ENCODE measurements around the gene SPRR5. TPM values are rescaled to one million over a fixed set of nuclear protein-coding genes. Genes with fewer than 3 reads are reported as not detected.

SPRR5 gene
- 1 to 10 TPM in 2 of 4 donors, not detected in 2; 1.3 to 2.2 TPM for total RNA-seq

- Histone ChIP-seq H3K27me3 (no peaks in the 10 kb centered on the region), H3K9me3 (no peaks in the 10 kb centered on the region), H3K27ac (no peak within 1 kb of the TSS), H3K4me1 (peaks cover 0 to 7% (median under 1%) of the 10 kb centered on the region in 3 donors), H3K4me3 (no peak within 1 kb of the TSS), H3K36me3 (no peaks in the 10 kb centered on the region)
- intact Hi-C loops (cut with DNase I) = no loop called here
- DNase-seq = no peak
- 92 to 93% methylated on average over 1 to 3 of the region's 4 CpGs for WGBS, 2 donors
- TF ChIP-seq, protein P1, sequence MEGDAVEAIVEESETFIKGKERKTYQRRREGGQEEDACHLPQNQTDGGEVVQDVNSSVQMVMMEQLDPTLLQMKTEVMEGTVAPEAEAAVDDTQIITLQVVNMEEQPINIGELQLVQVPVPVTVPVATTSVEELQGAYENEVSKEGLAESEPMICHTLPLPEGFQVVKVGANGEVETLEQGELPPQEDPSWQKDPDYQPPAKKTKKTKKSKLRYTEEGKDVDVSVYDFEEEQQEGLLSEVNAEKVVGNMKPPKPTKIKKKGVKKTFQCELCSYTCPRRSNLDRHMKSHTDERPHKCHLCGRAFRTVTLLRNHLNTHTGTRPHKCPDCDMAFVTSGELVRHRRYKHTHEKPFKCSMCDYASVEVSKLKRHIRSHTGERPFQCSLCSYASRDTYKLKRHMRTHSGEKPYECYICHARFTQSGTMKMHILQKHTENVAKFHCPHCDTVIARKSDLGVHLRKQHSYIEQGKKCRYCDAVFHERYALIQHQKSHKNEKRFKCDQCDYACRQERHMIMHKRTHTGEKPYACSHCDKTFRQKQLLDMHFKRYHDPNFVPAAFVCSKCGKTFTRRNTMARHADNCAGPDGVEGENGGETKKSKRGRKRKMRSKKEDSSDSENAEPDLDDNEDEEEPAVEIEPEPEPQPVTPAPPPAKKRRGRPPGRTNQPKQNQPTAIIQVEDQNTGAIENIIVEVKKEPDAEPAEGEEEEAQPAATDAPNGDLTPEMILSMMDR (IDR thresholded peaks at IDR 0.05) = no peak
- no peak for TF ChIP-seq POLR2A (IDR thresholded peaks at IDR 0.05)
Measured at GRCh38 chr1:152946651-152947256, at the start of gene SPRR5. SPRR5 (plus strand) TSS chr1:152947206; CDS start chr1:152948555, 1,349 bp downstream.

GRCh38 chr1:152899027-152899426 lies 48.0 kb upstream of the SPRR5 start:
- WGBS, 2 donors = 68 to 82% methylated on average over 4 of the region's 4 CpGs
- no peak overlapping the region for H3K4me3 ChIP-seq
- peaks cover 0 to 34% (median 0%) of the 10 kb centered on the region in 3 donors for H3K4me1 ChIP-seq
- DNase-seq = no peak
- no peaks in the 10 kb centered on the region for H3K9me3 ChIP-seq
- H3K27ac ChIP-seq = no peak overlapping the region
- no peaks in the 10 kb centered on the region for H3K27me3 ChIP-seq
- intact Hi-C loops (cut with DNase I) = no loop called here
- TF ChIP-seq, protein P1 (IDR thresholded peaks at IDR 0.05) = no peak
- no peak for TF ChIP-seq POLR2A (IDR thresholded peaks at IDR 0.05)
- no peaks in the 10 kb centered on the region for H3K36me3 ChIP-seq

DNA sequence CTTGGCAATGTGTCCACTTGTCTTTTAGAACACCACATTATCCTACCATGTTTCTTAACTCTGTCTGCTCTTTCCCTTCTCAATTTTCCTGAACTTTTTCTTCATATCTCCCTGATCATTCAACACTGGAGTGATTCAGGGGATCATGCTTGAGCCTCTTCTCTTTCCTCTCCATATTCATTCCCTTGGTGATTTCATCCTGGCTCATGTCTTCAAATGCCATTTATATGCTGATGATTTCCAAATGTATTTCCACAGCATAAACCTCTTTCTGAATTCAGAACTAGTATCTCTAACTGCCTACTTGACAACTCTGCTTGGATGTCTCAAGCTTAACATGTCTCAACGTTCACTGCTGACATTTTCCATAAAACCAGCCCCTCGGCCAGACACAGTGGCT lies 47.1 kb upstream of the SPRR5 start:
- TF ChIP-seq, protein P1 (IDR thresholded peaks at IDR 0.05) = no peak
- no peak for TF ChIP-seq POLR2A (IDR thresholded peaks at IDR 0.05)
- Histone ChIP-seq H3K27ac (no peak overlapping the region), H3K36me3 (no peaks in the 10 kb centered on the region), H3K4me1 (peaks cover 0 to 42% (median 2%) of the 10 kb centered on the region in 3 donors), H3K4me3 (no peak overlapping the region), H3K9me3 (no peaks in the 10 kb centered on the region), H3K27me3 (no peaks in the 10 kb centered on the region)
- no peak for DNase-seq
- intact Hi-C loops (cut with DNase I) = no loop called here
- WGBS, 2 donors = 46 to 67% methylated on average over 2 of the region's 2 CpGs

- WGBS, 2 donors = 64 to 68% methylated on average over 3 to 4 of the region's 5 CpGs
- H3K36me3 ChIP-seq = no peaks in the 10 kb centered on the region
- peaks cover 2 to 60% (median 12%) of the 10 kb centered on the region in 3 donors for H3K4me1 ChIP-seq
- H3K4me3 ChIP-seq = no peak overlapping the region
- peak overlapping the region in 3 of 4 donors; percentile 67 to 81 (median 67) for H3K27ac ChIP-seq
- intact Hi-C loops (cut with DNase I) = no loop called here
- no peaks in the 10 kb centered on the region for H3K9me3 ChIP-seq
- TF ChIP-seq POLR2A (IDR thresholded peaks at IDR 0.05) = no peak
- TF ChIP-seq, protein P1 (IDR thresholded peaks at IDR 0.05) = no peak
- DNase-seq = no peak
- H3K27me3 ChIP-seq = no peaks in the 10 kb centered on the region
Measured at GRCh38 chr1:152901631-152902030, 45.4 kb upstream of the SPRR5 start.

DNA sequence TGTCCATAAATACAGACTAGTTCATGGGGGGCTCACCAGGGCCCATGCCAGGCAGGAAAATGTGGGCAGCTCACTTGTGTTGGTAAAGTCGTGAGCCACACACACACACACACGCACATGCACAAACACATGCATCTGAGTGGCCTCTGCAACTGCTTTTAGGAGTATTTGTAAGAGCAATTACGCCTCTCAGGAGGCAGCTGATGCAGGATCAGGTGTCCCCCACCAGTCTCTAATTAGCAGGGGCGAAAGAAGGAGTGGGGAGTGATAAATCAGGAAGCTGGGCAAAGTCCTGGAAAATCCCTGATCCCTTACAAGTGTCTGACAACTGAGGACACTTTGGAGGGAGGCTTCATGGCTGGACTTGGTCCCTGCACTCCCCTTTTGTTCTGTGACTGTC lies 44.4 kb upstream of the SPRR5 start:
- H3K4me1 ChIP-seq = peaks cover 2 to 70% (median 12%) of the 10 kb centered on the region in 3 donors
- peak overlapping the region in 2 of 4 donors; percentile 67 to 81 for H3K27ac ChIP-seq
- TF ChIP-seq, protein P1 (IDR thresholded peaks at IDR 0.05) = no peak
- TF ChIP-seq POLR2A (IDR thresholded peaks at IDR 0.05) = no peak
- no peaks in the 10 kb centered on the region for H3K27me3 ChIP-seq
- WGBS, 2 donors = 84 to 92% methylated on average over 3 to 4 of the region's 4 CpGs
- no peak overlapping the region for H3K4me3 ChIP-seq
- intact Hi-C loops (cut with DNase I) = no loop called here
- no peak for DNase-seq
- no peaks in the 10 kb centered on the region for H3K9me3 ChIP-seq
- no peaks in the 10 kb centered on the region for H3K36me3 ChIP-seq

All from esophagus squamous epithelium (tissue), 5 donors.